ENCODE measurements around the gene PPT2. TPM values are rescaled to one million over a fixed set of nuclear protein-coding genes. Genes with fewer than 3 reads are reported as not detected.
A peak's percentile ranks its signal among the peaks of the same experiment; 100 is the strongest.
"Not testable (repeated sequence)": the region's sequence is repeated elsewhere in the genome, so short reads cannot be mapped to it uniquely, and the experiment has no call there.

PPT2 gene
- total RNA-seq, 2 donors from 2014 or later, result 18.6 to 32.9 TPM

DNA sequence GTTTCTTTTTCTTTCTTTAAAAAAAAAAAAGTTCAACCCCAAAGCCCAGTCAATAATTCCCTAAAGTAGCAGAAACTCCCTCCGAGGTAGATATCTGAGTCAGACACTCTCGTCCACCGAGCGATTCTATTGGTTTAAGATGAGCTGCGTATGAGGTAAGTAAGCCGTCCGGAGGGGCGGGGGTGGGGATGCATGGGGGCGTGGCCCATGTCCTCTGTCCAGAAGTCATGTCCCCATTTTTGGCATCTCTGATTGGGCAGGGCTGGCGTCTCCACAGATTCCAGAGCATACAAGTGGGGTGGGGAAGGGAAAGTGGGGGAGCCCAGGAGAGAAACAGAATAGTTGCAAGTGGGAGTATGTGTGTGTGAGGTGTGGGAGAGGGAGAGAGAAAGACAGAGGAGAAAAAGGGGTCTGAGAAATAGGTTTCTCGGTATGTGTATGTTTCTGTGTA is 31.8 kb downstream of the PPT2 start:
- intact Hi-C loops (cut with DNase I); H3K9me3 ChIP-seq; H3K4me3 ChIP-seq; H3K4me1 ChIP-seq (replicated peaks); H3K27me3 ChIP-seq (replicated peaks; ENCODE audit: insufficient read depth); H3K36me3 ChIP-seq: not testable (repeated sequence)
- 9% methylated on average over 11 of the region's 11 CpGs for WGBS
- TF ChIP-seq POLR2AphosphoS5 (IDR thresholded peaks at IDR 0.05), result peak; percentile 42
- H3K27ac ChIP-seq, result peak overlapping the region; percentile 48 to 98
- peak; percentile 74 for DNase-seq (ENCODE audit: low spot score)

DNA sequence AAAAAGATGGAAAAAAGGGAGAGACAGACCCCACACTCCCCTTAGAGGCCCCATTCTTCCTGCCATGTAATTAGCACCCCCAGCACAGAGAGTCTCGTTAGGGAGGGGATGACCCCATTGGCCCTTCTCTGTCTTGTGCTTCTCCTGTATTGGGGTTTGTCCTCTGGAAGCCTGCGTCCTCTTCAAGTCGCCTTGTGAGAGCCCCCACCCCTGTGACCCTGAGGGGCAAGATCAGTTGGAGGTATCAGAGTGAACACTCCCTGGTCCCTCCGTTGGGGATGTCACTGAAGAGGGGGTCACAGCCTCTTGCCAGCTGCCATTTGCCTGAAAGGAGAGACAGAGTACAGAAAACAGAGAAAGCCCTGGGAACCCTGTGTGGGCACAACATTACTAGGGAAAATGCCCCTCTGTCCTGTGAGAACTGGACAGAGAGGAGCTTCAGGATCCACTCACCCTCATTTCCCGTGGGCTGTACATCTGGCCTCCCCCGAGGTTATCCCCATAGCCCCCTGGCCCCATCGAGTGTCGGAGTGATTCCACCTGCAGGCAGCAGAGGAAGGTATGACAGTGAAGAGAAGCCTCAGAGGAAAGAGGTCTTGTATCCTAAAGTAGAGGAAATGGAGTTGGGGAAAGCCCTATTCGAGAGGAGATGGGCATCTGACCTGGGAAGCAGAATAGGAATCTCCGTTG is 32.4 kb downstream of the PPT2 start:
- H3K4me3 ChIP-seq; H3K36me3 ChIP-seq; DNase-seq (ENCODE audit: low spot score); H3K9me3 ChIP-seq; H3K4me1 ChIP-seq (replicated peaks); intact Hi-C loops (cut with DNase I); H3K27me3 ChIP-seq (replicated peaks; ENCODE audit: insufficient read depth): not testable (repeated sequence)
- WGBS, result 61% methylated on average over 10 of the region's 10 CpGs
- H3K27ac ChIP-seq, result peak overlapping the region; percentile 48 to 98

DNA sequence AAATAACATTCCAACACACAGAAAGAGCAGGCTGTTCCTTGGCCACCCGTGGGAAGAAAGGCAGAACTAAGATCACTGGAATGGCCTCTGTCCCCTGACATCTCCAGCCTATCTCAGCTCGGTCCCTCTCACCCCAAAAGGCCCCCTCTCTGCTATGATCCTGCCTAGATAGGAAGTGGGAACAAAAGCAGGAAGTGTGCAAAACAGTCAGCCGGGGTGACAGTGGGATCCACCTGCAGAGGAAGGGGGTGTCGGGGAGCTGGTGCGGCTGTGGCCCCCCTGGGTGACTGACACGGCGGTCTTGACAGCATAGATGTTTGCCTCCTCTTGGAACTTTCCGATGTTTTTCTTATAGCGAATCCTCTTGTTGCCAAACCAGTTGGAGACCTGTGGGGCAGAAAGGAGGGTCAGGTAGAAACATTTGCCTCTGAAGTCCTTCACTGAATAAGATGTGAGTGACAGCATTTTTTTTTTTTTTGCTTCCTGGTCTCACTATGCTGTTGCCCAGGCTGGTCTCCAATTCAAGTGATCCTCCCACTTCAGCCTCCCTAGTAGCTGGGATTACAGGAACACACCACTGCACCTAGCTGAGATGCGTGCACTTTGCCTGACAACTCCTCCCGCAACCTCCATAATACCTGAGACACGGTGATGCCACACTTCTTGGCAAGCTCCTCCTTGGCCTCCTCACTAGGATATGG is 33.2 kb downstream of the PPT2 start:
- H3K9me3 ChIP-seq, result no peaks in the 10 kb centered on the region
- WGBS, result 65% methylated on average over 12 of the region's 12 CpGs
- DNase-seq (ENCODE audit: low spot score), result no peak
- no peaks in the 10 kb centered on the region for H3K27me3 ChIP-seq (replicated peaks; ENCODE audit: insufficient read depth)
- intact Hi-C loops (cut with DNase I), result no loop called here
- no peak overlapping the region for H3K4me3 ChIP-seq
- H3K36me3 ChIP-seq, result peaks cover 0 to 5% of the 10 kb centered on the region in 2 donors
- TF ChIP-seq, protein P1, sequence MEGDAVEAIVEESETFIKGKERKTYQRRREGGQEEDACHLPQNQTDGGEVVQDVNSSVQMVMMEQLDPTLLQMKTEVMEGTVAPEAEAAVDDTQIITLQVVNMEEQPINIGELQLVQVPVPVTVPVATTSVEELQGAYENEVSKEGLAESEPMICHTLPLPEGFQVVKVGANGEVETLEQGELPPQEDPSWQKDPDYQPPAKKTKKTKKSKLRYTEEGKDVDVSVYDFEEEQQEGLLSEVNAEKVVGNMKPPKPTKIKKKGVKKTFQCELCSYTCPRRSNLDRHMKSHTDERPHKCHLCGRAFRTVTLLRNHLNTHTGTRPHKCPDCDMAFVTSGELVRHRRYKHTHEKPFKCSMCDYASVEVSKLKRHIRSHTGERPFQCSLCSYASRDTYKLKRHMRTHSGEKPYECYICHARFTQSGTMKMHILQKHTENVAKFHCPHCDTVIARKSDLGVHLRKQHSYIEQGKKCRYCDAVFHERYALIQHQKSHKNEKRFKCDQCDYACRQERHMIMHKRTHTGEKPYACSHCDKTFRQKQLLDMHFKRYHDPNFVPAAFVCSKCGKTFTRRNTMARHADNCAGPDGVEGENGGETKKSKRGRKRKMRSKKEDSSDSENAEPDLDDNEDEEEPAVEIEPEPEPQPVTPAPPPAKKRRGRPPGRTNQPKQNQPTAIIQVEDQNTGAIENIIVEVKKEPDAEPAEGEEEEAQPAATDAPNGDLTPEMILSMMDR (IDR thresholded peaks at IDR 0.05), result no peak
- TF ChIP-seq POLR2A (IDR thresholded peaks at IDR 0.05) (no peak), POLR2AphosphoS5 (IDR thresholded peaks at IDR 0.05) (no peak)
- no peaks in the 10 kb centered on the region for H3K4me1 ChIP-seq (replicated peaks)
- peak overlapping the region; percentile 48 to 98 for H3K27ac ChIP-seq

DNA sequence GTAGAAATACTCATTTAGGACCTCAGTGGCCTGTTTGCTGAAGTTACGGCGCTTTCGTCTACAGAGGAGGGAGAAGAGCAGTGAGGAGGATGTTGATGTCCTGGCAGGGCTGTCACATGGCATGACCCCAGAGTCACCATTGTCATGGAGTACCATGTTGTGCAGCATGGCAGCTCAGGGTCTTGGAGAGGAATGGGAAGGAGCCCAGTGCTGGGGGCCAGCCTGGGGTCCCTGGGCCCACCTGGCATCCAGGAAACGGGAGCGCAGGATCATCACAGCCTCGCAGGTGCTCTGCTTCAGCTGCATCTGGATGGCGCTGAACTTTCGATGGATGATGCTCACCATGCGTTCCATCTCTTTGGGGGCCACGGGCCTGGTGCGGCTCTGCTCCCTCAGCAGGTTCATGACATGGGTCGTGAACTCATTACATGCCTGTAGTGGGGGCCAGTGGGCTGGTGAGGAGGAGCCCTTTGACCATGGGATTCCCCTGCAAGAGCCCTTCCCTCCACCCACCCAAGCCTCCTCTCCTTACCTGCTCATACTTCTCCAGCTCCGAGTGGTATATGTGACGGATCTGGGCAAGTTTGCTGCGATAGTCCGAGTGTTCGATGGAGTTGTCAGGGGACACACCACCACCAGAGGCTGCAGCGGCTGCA is 33.9 kb downstream of the PPT2 start:
- H3K4me1 ChIP-seq (replicated peaks); intact Hi-C loops (cut with DNase I); H3K36me3 ChIP-seq; H3K27me3 ChIP-seq (replicated peaks; ENCODE audit: insufficient read depth); DNase-seq (ENCODE audit: low spot score); H3K9me3 ChIP-seq: not testable (repeated sequence)
- Histone ChIP-seq H3K4me3 (peak overlapping the region in 1 of 2 donors; percentile 79), H3K27ac (peak overlapping the region; percentile 91 to 98)
- WGBS, result 56% methylated on average over 18 of the region's 18 CpGs

DNA sequence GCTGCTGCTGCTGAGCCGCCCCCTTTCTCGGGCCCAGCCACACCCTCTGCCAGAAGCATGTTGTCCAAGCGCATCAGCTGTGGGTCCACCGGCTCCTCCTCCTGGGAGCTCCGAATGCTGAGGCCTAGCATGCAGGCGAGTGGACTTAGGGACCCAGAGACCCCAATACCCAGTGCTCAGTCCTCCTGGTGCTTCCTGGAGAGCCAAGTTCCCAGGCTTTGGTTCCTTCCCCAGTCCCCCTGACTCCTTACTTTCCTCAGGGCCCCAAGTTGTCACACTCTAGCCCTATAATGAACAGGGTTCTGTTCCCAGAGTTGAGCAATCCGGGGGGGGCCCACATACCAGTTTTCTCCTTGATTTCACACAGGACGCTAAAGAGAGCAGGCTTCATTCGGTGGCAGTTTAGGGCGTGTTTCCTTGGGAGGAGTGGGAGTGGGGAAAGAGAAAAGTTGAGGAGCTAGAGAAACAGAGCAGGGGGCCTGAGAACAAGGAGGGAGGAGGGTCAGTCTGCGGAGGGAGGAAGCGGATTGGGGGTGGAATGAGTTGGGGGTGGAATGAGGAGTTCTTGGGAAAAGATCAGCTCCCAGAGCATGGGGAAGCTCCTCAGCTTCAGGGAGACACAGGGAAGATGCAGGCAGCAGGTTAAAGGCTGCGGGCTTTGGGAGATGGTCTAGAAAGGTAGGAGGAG is 34.6 kb downstream of the PPT2 start:
- Histone ChIP-seq H3K36me3 (no peaks in the 10 kb centered on the region), H3K27ac (peak overlapping the region; percentile 91 to 98), H3K4me1 (replicated peaks) (no peaks in the 10 kb centered on the region), H3K9me3 (no peaks in the 10 kb centered on the region), H3K27me3 (replicated peaks; ENCODE audit: insufficient read depth) (no peaks in the 10 kb centered on the region), H3K4me3 (peak overlapping the region; percentile 74 to 79)
- no peak for DNase-seq (ENCODE audit: low spot score)
- intact Hi-C loops (cut with DNase I), result no loop called here
- TF ChIP-seq, protein P1 (IDR thresholded peaks at IDR 0.05), result no peak
- TF ChIP-seq POLR2A (IDR thresholded peaks at IDR 0.05), result no peak
- TF ChIP-seq POLR2AphosphoS5 (IDR thresholded peaks at IDR 0.05), result no peak
- 9% methylated on average over 13 of the region's 13 CpGs for WGBS

Data from prostate gland (tissue), 2 donors.